Sigmoid colon (tissue), 4 donors: ENCODE results near the gene RAP1B.
A peak's percentile ranks its signal among the peaks of the same experiment; 100 is the strongest.

ENCODE experiments used
- CTCF ChIP-seq, 4 experiments: fragments of 450-650 bp in 3 of 4; fragments of 200-600 bp in 1 of 4; IDR thresholded peaks; one replicate each; pipeline ENCODE4 v1.5.1; 2016 to 2019; ENCODE audit warnings: antibody characterized with exemption in 4 of 4, mild to moderate bottlenecking in 3 of 4, moderate library complexity in 2 of 4
- EP300 ChIP-seq, 4 donors: sonication (generic); formaldehyde crosslinking; IDR thresholded peaks; one replicate each; pipeline ENCODE4 v1.6.1; 2017; ENCODE audit warnings: antibody characterized with exemption in 4 of 4
- POLR2A ChIP-seq, 2 donors: fragments of 450-650 bp; IDR thresholded peaks; one replicate each; pipeline ENCODE4 v1.6.1; 2016; ENCODE audit warnings: antibody characterized with exemption in 2 of 2, mild to moderate bottlenecking in 2 of 2, moderate library complexity in 2 of 2
- POLR2AphosphoS5 ChIP-seq, 4 donors: sonication (generic); formaldehyde crosslinking; IDR thresholded peaks; one replicate each; pipeline ENCODE4 v1.6.1; 2017; ENCODE audit warnings: antibody characterized with exemption in 4 of 4

- peak in 1 of 4 donors; percentile 41 for TF ChIP-seq EP300 (IDR thresholded peaks at IDR 0.05)
- TF ChIP-seq CTCF (IDR thresholded peaks at IDR 0.05), result peak in 1 of 4 experiments; percentile 38
- TF ChIP-seq POLR2AphosphoS5 (IDR thresholded peaks at IDR 0.05), result peak; percentile 57 to 88 (median 83)
- TF ChIP-seq POLR2A (IDR thresholded peaks at IDR 0.05), result peak in 1 of 2 donors; percentile 33
Measured at GRCh38 chr12:68686595-68687521, 76.2 kb downstream of the RAP1B start, which contains the start of gene NUP107.
